Keratinocyte (primary cell): ENCODE results near the gene SLC38A2. TPM values are rescaled to one million over a fixed set of nuclear protein-coding genes. Genes with fewer than 3 reads are reported as not detected.

ENCODE experiments used
- DNase-seq: peaks from one replicate; pipeline ENCODE4 v3.0.0-alpha.2; 2011; ENCODE audit warnings: low read depth, missing footprints, low spot score
- FAIRE-seq: peaks from 2 replicates; lab custom pipeline; 2011; peaks lifted over from hg19 to GRCh38; lab: Jason Lieb, UNC
- H2AFZ ChIP-seq: 2 replicates; pipeline ENCODE4 v1.6.0; 2012; ENCODE audit warnings: low read length, control low read depth, inconsistent platforms; ENCODE audit not compliant: control insufficient read depth
- H3K27ac ChIP-seq: 2 replicates; pipeline ENCODE4 v1.5.1; 2011; ENCODE audit warnings: low read length; ENCODE audit not compliant: control insufficient read depth, insufficient read depth
- H3K27me3 ChIP-seq: 3 replicates; pipeline ENCODE4 v1.6.0; 2011; ENCODE audit warnings: low read length; ENCODE audit not compliant: control insufficient read depth, insufficient read depth; ENCODE audit errors: extremely low read depth
- H3K36me3 ChIP-seq, 2 experiments: 2 replicates in 1 of 2; 3 replicates in 1 of 2; pipeline ENCODE4 v1.5.1; 2011; ENCODE audit warnings: low read length in 2 of 2, mild to moderate bottlenecking in 1 of 2; ENCODE audit not compliant: control insufficient read depth in 2 of 2, insufficient read depth in 2 of 2; ENCODE audit errors: extremely low read depth in 1 of 2
- H3K4me1 ChIP-seq: 3 replicates; pipeline ENCODE4 v1.5.1; 2011; ENCODE audit warnings: low read length; ENCODE audit not compliant: control insufficient read depth, insufficient read depth; ENCODE audit errors: extremely low read depth
- H3K4me2 ChIP-seq: 3 replicates; pipeline ENCODE4 v1.6.0; 2011; ENCODE audit warnings: low read depth, low read length; ENCODE audit not compliant: control insufficient read depth, insufficient read depth; ENCODE audit errors: extremely low read depth
- H3K4me3 ChIP-seq, 3 experiments: fragments of 200-600 bp in 1 of 3; sonication (generic) in 1 of 3; 2 replicates in 2 of 3; 3 replicates in 1 of 3; pipeline ENCODE4 v1.5.1; 2011 to 2016; ENCODE audit warnings: low read length in 3 of 3, mild to moderate bottlenecking in 3 of 3, control low read depth in 2 of 3, inconsistent platforms in 1 of 3, low read depth in 1 of 3, mixed read lengths in 1 of 3, mixed run types in 1 of 3, moderate library complexity in 1 of 3; ENCODE audit not compliant: control insufficient read depth in 2 of 3, insufficient read depth in 2 of 3; ENCODE audit errors: extremely low read depth in 1 of 3
- H3K79me2 ChIP-seq: 2 replicates; pipeline ENCODE4 v1.6.0; 2012; ENCODE audit warnings: low read length; ENCODE audit not compliant: control insufficient read depth, insufficient read depth
- H3K9ac ChIP-seq: 3 replicates; pipeline ENCODE4 v1.6.0; 2011; ENCODE audit warnings: low read length; ENCODE audit not compliant: control insufficient read depth, insufficient read depth; ENCODE audit errors: extremely low read depth
- H3K9me1 ChIP-seq: 3 replicates; pipeline ENCODE4 v1.6.0; 2011; ENCODE audit warnings: low read length; ENCODE audit not compliant: control insufficient read depth, insufficient read depth; ENCODE audit errors: extremely low read depth
- H3K9me3 ChIP-seq: 2 replicates; pipeline ENCODE4 v1.5.1; 2012; ENCODE audit warnings: low read depth, low read length; ENCODE audit not compliant: control insufficient read depth
- H4K20me1 ChIP-seq: 3 replicates; pipeline ENCODE4 v1.6.0; 2011; ENCODE audit warnings: low read length; ENCODE audit not compliant: control insufficient read depth, insufficient read depth; ENCODE audit errors: extremely low read depth
- EZH2 ChIP-seq: IDR thresholded peaks from one replicate; pipeline ENCODE4 v1.6.1; 2012; ENCODE audit warnings: inconsistent platforms, mild to moderate bottlenecking, low read length, moderate library complexity
- dilution Hi-C: fragments of 300-500 bp; cut with MboI; formaldehyde crosslinking; loops from one replicate; pipeline ENCODE4 v1.7.0; 2020; ENCODE audit warnings: low sequenced_read_pairs; ENCODE audit not compliant: extremely low pct_ligation_motif_present
- polyA plus RNA-seq, 5 experiments: library from polyadenylated mRNA; depleted of rRNA in 3 of 5; stranded (reverse) in 3 of 5; stranded (forward) in 1 of 5; unstranded in 1 of 5; fragments of >200 nt; gene quantifications; 1 replicate in 1 of 5; 2 replicates in 3 of 5; 3 replicates in 1 of 5; pipeline versions ENCODE4 v1.2.1 to v1.2.3, GENCODE V29; 2011 to 2012; ENCODE audit warnings: missing spikeins in 2 of 5, low read depth in 1 of 5, low replicate concordance in 1 of 5
- TF ChIP-seq, protein P1 (sequence below), 3 experiments: IDR thresholded peaks in 1 of 3; conservative IDR thresholded peaks in 1 of 3; optimal IDR thresholded peaks in 1 of 3; 2 replicates in 2 of 3; 3 replicates in 1 of 3; pipeline versions ENCODE3 to v1.5.1; 2011; ENCODE audit warnings: low read length in 3 of 3, mild to moderate bottlenecking in 3 of 3, moderate library complexity in 2 of 3, control low read depth in 1 of 3, inconsistent platforms in 1 of 3; ENCODE audit not compliant: insufficient read depth in 2 of 3; ENCODE audit errors: extremely low read depth in 1 of 3

The SLC38A2 gene
- polyA plus RNA-seq, 1 donor (not counting 4 experiments of a cell fraction or from before 2014, with no cell fraction given), result 577 TPM

DNA sequence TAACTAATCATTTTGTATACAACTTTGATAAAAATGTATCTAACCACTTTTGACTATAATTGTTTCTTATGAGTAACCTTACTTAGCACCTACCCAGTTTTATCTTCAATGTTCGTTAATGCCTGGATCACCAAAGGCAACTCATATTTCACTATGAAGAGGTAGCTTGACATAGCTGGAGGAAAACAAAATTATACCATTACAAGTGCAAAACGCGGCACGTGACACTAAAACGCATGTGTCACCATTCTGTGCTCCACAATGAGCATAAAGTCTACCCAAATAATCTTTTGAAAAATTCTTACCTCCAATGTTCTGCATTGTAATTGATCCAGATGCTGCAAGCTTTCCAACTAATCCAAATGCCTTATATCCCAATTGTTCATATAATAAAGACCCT, 5.8 kb downstream of the SLC38A2 start:
- H3K4me2 ChIP-seq, result peak overlapping the region; percentile 90
- H3K36me3 ChIP-seq, result peaks cover 35 to 71% of the 10 kb centered on the region in 2 experiments
- no peaks in the 10 kb centered on the region for H3K27me3 ChIP-seq
- H3K27ac ChIP-seq, result peak overlapping the region; percentile 31
- H3K9ac ChIP-seq, result peak overlapping the region; percentile 93
- dilution Hi-C loops, result no loop called here
- no peak overlapping the region for H2AFZ ChIP-seq
- TF ChIP-seq, protein P1, sequence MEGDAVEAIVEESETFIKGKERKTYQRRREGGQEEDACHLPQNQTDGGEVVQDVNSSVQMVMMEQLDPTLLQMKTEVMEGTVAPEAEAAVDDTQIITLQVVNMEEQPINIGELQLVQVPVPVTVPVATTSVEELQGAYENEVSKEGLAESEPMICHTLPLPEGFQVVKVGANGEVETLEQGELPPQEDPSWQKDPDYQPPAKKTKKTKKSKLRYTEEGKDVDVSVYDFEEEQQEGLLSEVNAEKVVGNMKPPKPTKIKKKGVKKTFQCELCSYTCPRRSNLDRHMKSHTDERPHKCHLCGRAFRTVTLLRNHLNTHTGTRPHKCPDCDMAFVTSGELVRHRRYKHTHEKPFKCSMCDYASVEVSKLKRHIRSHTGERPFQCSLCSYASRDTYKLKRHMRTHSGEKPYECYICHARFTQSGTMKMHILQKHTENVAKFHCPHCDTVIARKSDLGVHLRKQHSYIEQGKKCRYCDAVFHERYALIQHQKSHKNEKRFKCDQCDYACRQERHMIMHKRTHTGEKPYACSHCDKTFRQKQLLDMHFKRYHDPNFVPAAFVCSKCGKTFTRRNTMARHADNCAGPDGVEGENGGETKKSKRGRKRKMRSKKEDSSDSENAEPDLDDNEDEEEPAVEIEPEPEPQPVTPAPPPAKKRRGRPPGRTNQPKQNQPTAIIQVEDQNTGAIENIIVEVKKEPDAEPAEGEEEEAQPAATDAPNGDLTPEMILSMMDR (optimal IDR thresholded peaks at IDR 0.05 in 1 of 3, IDR thresholded peaks at IDR 0.05 in 1 of 3, conservative IDR thresholded peaks at IDR 0.05 in 1 of 3; ENCODE audit: extremely low read depth in 1 of 3, insufficient read depth in 2 of 3, low read length in 3 of 3), result no peak
- TF ChIP-seq EZH2, result no peak
- DNase-seq (no peak), FAIRE-seq (no peak)
- no peaks in the 10 kb centered on the region for H3K9me3 ChIP-seq
- peaks cover 56% of the 10 kb centered on the region for H3K4me1 ChIP-seq
- H4K20me1 ChIP-seq, result peaks cover 48% of the 10 kb centered on the region
- H3K9me1 ChIP-seq, result no peaks in the 10 kb centered on the region
- peak overlapping the region in 2 of 3 experiments; percentile 15 to 18 for H3K4me3 ChIP-seq
- peaks cover 49% of the 10 kb centered on the region for H3K79me2 ChIP-seq

- H3K36me3 ChIP-seq, result peaks cover 35 to 72% of the 10 kb centered on the region in 2 experiments
- H3K4me3 ChIP-seq, result peak overlapping the region in 2 of 3 experiments; percentile 17 to 23
- H3K4me2 ChIP-seq, result peak overlapping the region; percentile 90
- peak overlapping the region; percentile 31 for H3K27ac ChIP-seq
- H3K79me2 ChIP-seq, result peaks cover 41% of the 10 kb centered on the region
- peaks cover 43% of the 10 kb centered on the region for H4K20me1 ChIP-seq
- no peaks in the 10 kb centered on the region for H3K9me3 ChIP-seq
- H3K4me1 ChIP-seq, result peaks cover 56% of the 10 kb centered on the region
- dilution Hi-C loops, result no loop called here
- no peaks in the 10 kb centered on the region for H3K27me3 ChIP-seq
- H3K9me1 ChIP-seq, result no peaks in the 10 kb centered on the region
- FAIRE-seq (no peak), DNase-seq (no peak)
- no peak overlapping the region for H2AFZ ChIP-seq
- no peak for TF ChIP-seq EZH2
- TF ChIP-seq, protein P1 (optimal IDR thresholded peaks at IDR 0.05 in 1 of 3, IDR thresholded peaks at IDR 0.05 in 1 of 3, conservative IDR thresholded peaks at IDR 0.05 in 1 of 3; ENCODE audit: extremely low read depth in 1 of 3, insufficient read depth in 2 of 3, low read length in 3 of 3), result no peak
- peak overlapping the region; percentile 16 for H3K9ac ChIP-seq
These were observed 6.6 kb downstream of the SLC38A2 start for GRCh38 chr12:46365951-46366379.
